Thyroid gland (tissue), 4 donors: ENCODE measurements around the gene WFIKKN2.

ENCODE experiments used
- CTCF ChIP-seq, 6 experiments: fragments of 200-600 bp in 3 of 6; fragments of 450-650 bp in 3 of 6; sonication (generic) in 3 of 6; IDR thresholded peaks; one replicate each; pipeline ENCODE4 v1.5.1; 2016 to 2019; ENCODE audit warnings: antibody characterized with exemption in 6 of 6, mild to moderate bottlenecking in 2 of 6, inconsistent platforms in 1 of 6, moderate library complexity in 1 of 6
- POLR2A ChIP-seq, 2 donors: fragments of 450-650 bp; IDR thresholded peaks; one replicate each; pipeline ENCODE4 v1.6.1; 2017; ENCODE audit warnings: antibody characterized with exemption in 2 of 2, mild to moderate bottlenecking in 2 of 2, moderate library complexity in 1 of 2

- TF ChIP-seq POLR2A (IDR thresholded peaks at IDR 0.05) (no peak), CTCF (IDR thresholded peaks at IDR 0.05) (no peak)
Observed at GRCh38 chr17:50785946-50786570, 49.3 kb upstream of the WFIKKN2 start.
